Fibroblast of lung (primary cell): ENCODE data around the gene PSMD1.

ENCODE experiments used
- CTCF ChIP-seq, 2 donors: IDR thresholded peaks in 1 of 2; conservative IDR thresholded peaks in 1 of 2; 1 replicate in 1 of 2; 2 replicates in 1 of 2; pipeline ENCODE4 v1.5.1; 2011 to 2012; ENCODE audit warnings: low read length in 2 of 2, control low read depth in 1 of 2, inconsistent platforms in 1 of 2, low read depth in 1 of 2, mild to moderate bottlenecking in 1 of 2
- EZH2 ChIP-seq: IDR thresholded peaks from 2 replicates; pipeline ENCODE4 v1.5.1; 2012; ENCODE audit warnings: low read length, control low read depth, mild to moderate bottlenecking; ENCODE audit errors: missing control alignments

GRCh38 chr2:231053846-231054245, 2.8 kb upstream of the PSMD1 start:
- TF ChIP-seq CTCF (conservative IDR thresholded peaks at IDR 0.05 in 1 of 2, IDR thresholded peaks at IDR 0.05 in 1 of 2; ENCODE audit: low read depth in 1 of 2, low read length in 2 of 2) (no peak), EZH2 (no peak)
